ENCODE measurements around the gene KRCC1. TPM values are rescaled to one million over a fixed set of nuclear protein-coding genes. Genes with fewer than 3 reads are reported as not detected.
"Not testable (repeated sequence)": the region's sequence is repeated elsewhere in the genome, so short reads cannot be mapped to it uniquely, and the experiment has no call there.

KRCC1 gene
- total and polyA plus RNA-seq, 7 experiments from 2014 or later: 7.1 to 33.9 (median 29.3) TPM

- ATAC-seq; H3K36me3 Mint-ChIP-seq; H3K27me3 ChIP-seq (ENCODE audit: control insufficient read depth in 2 of 2, insufficient read depth in 2 of 2, low read length in 2 of 2); H3K27ac ChIP-seq (ENCODE audit: low read depth, low read length); H3K9me3 ChIP-seq (ENCODE audit: control insufficient read depth in 2 of 3, low read length in 3 of 3); H3K27me3 Mint-ChIP-seq; CTCF ChIA-PET; H3K4me3 ChIP-seq (ENCODE audit: low read length); H3K4me1 ChIP-seq (ENCODE audit: control insufficient read depth in 2 of 2, insufficient read depth in 2 of 2, low read length in 2 of 2); H3K36me3 ChIP-seq (ENCODE audit: control insufficient read depth in 2 of 3, insufficient read depth in 3 of 3, low read length in 3 of 3); H3K9me3 Mint-ChIP-seq; DNase-seq: not testable (repeated sequence)
- Mint-ChIP-seq H3K27ac (peak overlapping the region in 8 of 9 donors; percentile 48 to 100 (median 98)), H3K4me3 (peak overlapping the region; percentile 95 to 99 (median 97)), H3K4me1 (peaks cover 5 to 29% (median 21%) of the 10 kb centered on the region in 7 donors)
- intact Hi-C loops (cut with micrococcal nuclease): loop anchor here in 1 of 2 donors (10.0 kb wide), 1 partner anchor 1823 kb away; the partner anchor contains the start of genes IMMT and MRPL35
- POLR2A ChIA-PET: interaction anchor here (1.2 to 1.6 kb wide), 2 partner anchors 20 to 43 kb away, joined by 3 to 6 read pairs; no protein-coding TSS in a partner anchor
Observed at GRCh38 chr2:88017780-88018038, 37.9 kb downstream of the KRCC1 start.

- peaks cover 0 to 4% (median 0%) of the 10 kb centered on the region in 3 experiments for H3K36me3 ChIP-seq (ENCODE audit: control insufficient read depth in 2 of 3, insufficient read depth in 3 of 3, low read length in 3 of 3)
- peaks cover 5 to 29% (median 21%) of the 10 kb centered on the region in 7 donors for H3K4me1 Mint-ChIP-seq
- peaks cover 0 to 4% of the 10 kb centered on the region in 2 donors for H3K4me1 ChIP-seq (ENCODE audit: control insufficient read depth in 2 of 2, insufficient read depth in 2 of 2, low read length in 2 of 2)
- peak overlapping the region; percentile 97 to 100 (median 99) for H3K27ac Mint-ChIP-seq
- H3K27me3 Mint-ChIP-seq: no peaks in the 10 kb centered on the region
- peak overlapping the region; percentile 93 for H3K4me3 ChIP-seq (ENCODE audit: low read length)
- H3K27ac ChIP-seq (ENCODE audit: low read depth, low read length): peak overlapping the region; percentile 90
- H3K9me3 Mint-ChIP-seq: peaks cover 0 to 5% (median 0%) of the 10 kb centered on the region in 11 donors
- peak overlapping the region; percentile 95 to 99 (median 97) for H3K4me3 Mint-ChIP-seq
- no peaks in the 10 kb centered on the region for H3K9me3 ChIP-seq (ENCODE audit: control insufficient read depth in 2 of 3, low read length in 3 of 3)
- intact Hi-C loops (cut with micrococcal nuclease): loop anchor here (1.0 to 10.0 kb wide), 3 partner anchors 38 to 1822 kb away; partner anchors contain the start of genes KRCC1 (in 2 of the 2), EIF2AK3 (in 1 of the 2), IMMT (in 1 of the 2) and MRPL35 (in 1 of the 2)
- ChIA-PET CTCF (interaction anchor here (0.9 kb wide), 1 partner anchor 44 kb away, joined by 3 read pairs; no protein-coding TSS in a partner anchor), POLR2A (interaction anchor here (1.1 to 1.6 kb wide), 3 partner anchors 17 to 43 kb away, joined by 3 to 6 read pairs (median 4); no protein-coding TSS in a partner anchor)
- DNase-seq (no peak), ATAC-seq (peak; percentile 74)
- no peaks in the 10 kb centered on the region for H3K27me3 ChIP-seq (ENCODE audit: control insufficient read depth in 2 of 2, insufficient read depth in 2 of 2, low read length in 2 of 2)
- H3K36me3 Mint-ChIP-seq: no peaks in the 10 kb centered on the region
Observed at GRCh38 chr2:88016960-88017779, 38.4 kb downstream of the KRCC1 start.

GRCh38 chr2:88016086-88016959, 39.3 kb downstream of the KRCC1 start, which contains the start of gene RNU2-63P:
Gene RNU2-63P, minus strand, starts transcription at chr2:88016547.
- no peaks in the 10 kb centered on the region for H3K9me3 ChIP-seq (ENCODE audit: control insufficient read depth in 2 of 3, low read length in 3 of 3)
- no peaks in the 10 kb centered on the region for H3K36me3 Mint-ChIP-seq
- H3K4me1 Mint-ChIP-seq: peaks cover 5 to 29% (median 21%) of the 10 kb centered on the region in 7 donors
- CTCF ChIA-PET: interaction anchor here (0.9 kb wide), 1 partner anchor 44 kb away, joined by 3 read pairs; no protein-coding TSS in a partner anchor
- H3K4me3 Mint-ChIP-seq: peak within 1 kb of the TSS; percentile 95 to 99 (median 97)
- peak; percentile 70 to 87 (median 84) for DNase-seq
- ATAC-seq: peak; percentile 87
- intact Hi-C loops (cut with micrococcal nuclease): loop anchor here (1.0 to 10.0 kb wide), 3 partner anchors 39 to 1822 kb away; partner anchors contain the start of genes KRCC1 (in 2 of the 2), EIF2AK3 (in 1 of the 2), IMMT (in 1 of the 2) and MRPL35 (in 1 of the 2)
- no peaks in the 10 kb centered on the region for H3K27me3 ChIP-seq (ENCODE audit: control insufficient read depth in 2 of 2, insufficient read depth in 2 of 2, low read length in 2 of 2)
- peak within 1 kb of the TSS; percentile 90 for H3K27ac ChIP-seq (ENCODE audit: low read depth, low read length)
- peak within 1 kb of the TSS; percentile 97 to 100 (median 99) for H3K27ac Mint-ChIP-seq
- POLR2A ChIA-PET: interaction anchor here (1.1 to 1.6 kb wide), 3 partner anchors 18 to 44 kb away, joined by 3 to 6 read pairs (median 4); no protein-coding TSS in a partner anchor
- peaks cover 0 to 4% (median 0%) of the 10 kb centered on the region in 3 experiments for H3K36me3 ChIP-seq (ENCODE audit: control insufficient read depth in 2 of 3, insufficient read depth in 3 of 3, low read length in 3 of 3)
- peaks cover 0 to 5% (median 0%) of the 10 kb centered on the region in 11 donors for H3K9me3 Mint-ChIP-seq
- H3K4me1 ChIP-seq (ENCODE audit: control insufficient read depth in 2 of 2, insufficient read depth in 2 of 2, low read length in 2 of 2): peaks cover 0 to 4% of the 10 kb centered on the region in 2 donors
- H3K27me3 Mint-ChIP-seq: no peaks in the 10 kb centered on the region
- peak within 1 kb of the TSS; percentile 93 for H3K4me3 ChIP-seq (ENCODE audit: low read length)

- POLR2A ChIA-PET: no interaction called here
- no peak for DNase-seq
- no peak overlapping the region for H3K27ac Mint-ChIP-seq
Observed at GRCh38 chr2:88011011-88011410, 44.6 kb downstream of the KRCC1 start.

GRCh38 chr2:88010136-88010535, 45.4 kb downstream of the KRCC1 start:
- ATAC-seq (no peak), DNase-seq (no peak)
- Mint-ChIP-seq H3K4me1 (peaks cover 0 to 7% (median 4%) of the 10 kb centered on the region in 7 donors), H3K27ac (no peak overlapping the region), H3K36me3 (no peaks in the 10 kb centered on the region), H3K4me3 (no peak overlapping the region), H3K27me3 (peaks cover 0 to 3% (median 0%) of the 10 kb centered on the region in 5 donors), H3K9me3 (no peaks in the 10 kb centered on the region)
- POLR2A ChIA-PET: no interaction called here
- no peaks in the 10 kb centered on the region for H3K36me3 ChIP-seq (ENCODE audit: control insufficient read depth in 2 of 3, insufficient read depth in 3 of 3, low read length in 3 of 3)
- no peak overlapping the region for H3K27ac ChIP-seq (ENCODE audit: low read depth, low read length)
- intact Hi-C loops (cut with micrococcal nuclease): loop anchor here in 1 of 2 donors (10.0 kb wide), 1 partner anchor 1815 kb away; the partner anchor contains the start of genes IMMT and MRPL35
- no peaks in the 10 kb centered on the region for H3K4me1 ChIP-seq (ENCODE audit: control insufficient read depth in 2 of 2, insufficient read depth in 2 of 2, low read length in 2 of 2)
- H3K9me3 ChIP-seq (ENCODE audit: control insufficient read depth in 2 of 3, low read length in 3 of 3): no peaks in the 10 kb centered on the region
- H3K27me3 ChIP-seq (ENCODE audit: control insufficient read depth in 2 of 2, insufficient read depth in 2 of 2, low read length in 2 of 2): no peaks in the 10 kb centered on the region
- CTCF ChIA-PET: interaction anchor here (2.1 kb wide), 1 partner anchor 8 kb away, joined by 5 read pairs; no protein-coding TSS in a partner anchor
- no peak overlapping the region for H3K4me3 ChIP-seq (ENCODE audit: low read length)

More at GRCh38 chr2:88011011-88011410, 44.6 kb downstream of the KRCC1 start:
- intact Hi-C loops (cut with micrococcal nuclease): loop anchor here in 1 of 2 donors (10.0 kb wide), 1 partner anchor 1816 kb away; the partner anchor contains the start of genes IMMT and MRPL35
- Histone ChIP-seq H3K27me3 (ENCODE audit: control insufficient read depth in 2 of 2, insufficient read depth in 2 of 2, low read length in 2 of 2) (no peaks in the 10 kb centered on the region), H3K4me3 (ENCODE audit: low read length) (no peak overlapping the region), H3K9me3 (ENCODE audit: control insufficient read depth in 2 of 3, low read length in 3 of 3) (no peaks in the 10 kb centered on the region), H3K36me3 (ENCODE audit: control insufficient read depth in 2 of 3, insufficient read depth in 3 of 3, low read length in 3 of 3) (no peaks in the 10 kb centered on the region), H3K4me1 (ENCODE audit: control insufficient read depth in 2 of 2, insufficient read depth in 2 of 2, low read length in 2 of 2) (no peaks in the 10 kb centered on the region), H3K27ac (ENCODE audit: low read depth, low read length) (no peak overlapping the region)
- Mint-ChIP-seq H3K4me3 (no peak overlapping the region), H3K36me3 (no peaks in the 10 kb centered on the region), H3K4me1 (peaks cover 0 to 9% (median 7%) of the 10 kb centered on the region in 7 donors), H3K9me3 (no peaks in the 10 kb centered on the region), H3K27me3 (peaks cover 0 to 3% (median 0%) of the 10 kb centered on the region in 5 donors)
- CTCF ChIA-PET: interaction anchor here (2.1 kb wide), 1 partner anchor 9 kb away, joined by 5 read pairs; no protein-coding TSS in a partner anchor
- ATAC-seq: no peak
